Lower leg skin (tissue), 4 donors: ENCODE data around the gene TMEM37. TPM values are rescaled to one million over a fixed set of nuclear protein-coding genes. Genes with fewer than 3 reads are reported as not detected.

Experiments
- DNase-seq, 2 donors: peaks; one replicate each; pipeline ENCODE4 v3.0.0-alpha.2; 2019; ENCODE audit warnings: low spot score in 2 of 2
- H3K4me3 ChIP-seq: fragments of 200-600 bp; sonication (generic); 2 replicates; pipeline ENCODE4 v1.5.1; 2017; ENCODE audit warnings: mild to moderate bottlenecking, low read depth; ENCODE audit not compliant: poor library complexity, severe bottlenecking
- POLR2A ChIP-seq, 2 donors: fragments of 450-650 bp; IDR thresholded peaks; one replicate each; pipeline ENCODE4 v1.6.1; 2016 to 2017; ENCODE audit warnings: antibody characterized with exemption in 2 of 2, mild to moderate bottlenecking in 1 of 2, moderate library complexity in 1 of 2
- WGBS, 2 donors: methylation state at CpG; one replicate each; pipeline ENCODE4 v1.1.5; 2018; 5-methylcytosine and 5-hydroxymethylcytosine counted together
- intact Hi-C: fragments of 100-400 bp; cut with DNase I; formaldehyde crosslinking; loops from one replicate; pipeline ENCODE4 v1.15.0; 2023; ENCODE audit warnings: low total_unique reads
- total RNA-seq, 4 donors: library from RNA; depleted of rRNA; stranded (reverse); fragments of >200 nt; gene quantifications; one replicate each; pipeline ENCODE4 v1.1.0, GENCODE V29; 2016
- TF ChIP-seq, protein P1 (sequence below), 3 donors: fragments of 450-650 bp; IDR thresholded peaks; one replicate each; pipeline ENCODE4 v1.5.1; 2016; ENCODE audit warnings: antibody characterized with exemption in 3 of 3, mild to moderate bottlenecking in 3 of 3, moderate library complexity in 2 of 3

The TMEM37 gene
- total RNA-seq, 4 donors from 2014 or later, result 2.8 to 8.7 (median 6.8) TPM

DNA sequence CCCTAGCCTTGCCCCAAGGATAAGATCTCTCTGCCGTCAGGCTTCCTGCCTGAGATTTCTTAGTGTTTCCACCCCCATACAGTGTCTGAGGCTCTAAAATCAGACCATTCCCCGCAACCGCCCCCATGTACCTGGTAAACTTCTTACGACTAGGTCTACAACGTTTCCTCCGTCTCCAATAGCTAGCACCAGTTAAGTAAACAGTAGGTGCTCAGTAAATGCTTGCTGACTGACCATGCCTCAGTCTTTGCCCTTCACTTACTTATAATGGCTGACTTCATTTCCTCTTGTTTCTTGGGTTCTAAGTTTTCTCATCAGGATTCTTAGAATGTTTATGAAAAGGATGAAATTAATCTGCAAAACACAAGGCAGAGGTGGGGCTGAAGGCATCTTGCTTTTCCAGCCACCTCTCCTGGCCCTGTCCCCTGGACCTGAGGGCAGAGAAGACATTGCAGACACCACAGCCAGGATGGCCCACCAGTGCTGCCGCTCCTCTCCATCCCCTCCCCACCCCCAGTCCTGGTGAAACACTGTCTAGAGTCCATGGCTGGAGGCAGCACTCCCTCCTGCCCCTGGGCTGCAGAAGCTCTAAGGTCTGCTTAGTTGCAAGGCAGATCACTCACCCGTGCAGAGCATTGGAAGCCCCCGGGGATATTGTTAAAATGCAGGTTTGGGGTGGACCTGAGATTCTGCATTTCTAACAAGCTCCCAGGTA is 16.9 kb downstream of the TMEM37 start:
- WGBS, 2 donors, result 83 to 84% methylated on average over 9 of the region's 9 CpGs
- TF ChIP-seq, protein P1, sequence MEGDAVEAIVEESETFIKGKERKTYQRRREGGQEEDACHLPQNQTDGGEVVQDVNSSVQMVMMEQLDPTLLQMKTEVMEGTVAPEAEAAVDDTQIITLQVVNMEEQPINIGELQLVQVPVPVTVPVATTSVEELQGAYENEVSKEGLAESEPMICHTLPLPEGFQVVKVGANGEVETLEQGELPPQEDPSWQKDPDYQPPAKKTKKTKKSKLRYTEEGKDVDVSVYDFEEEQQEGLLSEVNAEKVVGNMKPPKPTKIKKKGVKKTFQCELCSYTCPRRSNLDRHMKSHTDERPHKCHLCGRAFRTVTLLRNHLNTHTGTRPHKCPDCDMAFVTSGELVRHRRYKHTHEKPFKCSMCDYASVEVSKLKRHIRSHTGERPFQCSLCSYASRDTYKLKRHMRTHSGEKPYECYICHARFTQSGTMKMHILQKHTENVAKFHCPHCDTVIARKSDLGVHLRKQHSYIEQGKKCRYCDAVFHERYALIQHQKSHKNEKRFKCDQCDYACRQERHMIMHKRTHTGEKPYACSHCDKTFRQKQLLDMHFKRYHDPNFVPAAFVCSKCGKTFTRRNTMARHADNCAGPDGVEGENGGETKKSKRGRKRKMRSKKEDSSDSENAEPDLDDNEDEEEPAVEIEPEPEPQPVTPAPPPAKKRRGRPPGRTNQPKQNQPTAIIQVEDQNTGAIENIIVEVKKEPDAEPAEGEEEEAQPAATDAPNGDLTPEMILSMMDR (IDR thresholded peaks at IDR 0.05), result no peak
- no peak for TF ChIP-seq POLR2A (IDR thresholded peaks at IDR 0.05)
- DNase-seq, result no peak
- no peak overlapping the region for H3K4me3 ChIP-seq
- intact Hi-C loops, result no loop called here

DNA sequence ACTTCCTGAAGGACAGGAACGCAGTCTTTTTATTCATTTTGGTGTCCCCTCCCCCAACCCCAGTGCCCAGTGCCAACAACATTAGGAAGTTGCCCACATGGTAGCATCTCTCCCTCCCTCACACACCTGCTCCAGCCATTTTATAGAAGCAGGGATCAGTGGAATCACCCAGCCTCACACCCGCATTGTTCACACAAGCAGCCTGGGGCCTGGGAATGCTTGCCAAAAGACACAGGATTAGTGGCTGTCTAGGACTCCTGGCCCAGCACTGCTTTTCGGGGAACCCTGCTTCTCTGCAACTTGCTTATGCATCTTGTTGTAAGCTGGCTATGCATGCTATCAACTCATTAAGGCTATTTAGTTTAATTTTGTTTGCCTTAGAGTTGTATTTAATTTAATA is 17.9 kb downstream of the TMEM37 start:
- TF ChIP-seq, protein P1 (IDR thresholded peaks at IDR 0.05), result no peak
- TF ChIP-seq POLR2A (IDR thresholded peaks at IDR 0.05), result no peak

DNA sequence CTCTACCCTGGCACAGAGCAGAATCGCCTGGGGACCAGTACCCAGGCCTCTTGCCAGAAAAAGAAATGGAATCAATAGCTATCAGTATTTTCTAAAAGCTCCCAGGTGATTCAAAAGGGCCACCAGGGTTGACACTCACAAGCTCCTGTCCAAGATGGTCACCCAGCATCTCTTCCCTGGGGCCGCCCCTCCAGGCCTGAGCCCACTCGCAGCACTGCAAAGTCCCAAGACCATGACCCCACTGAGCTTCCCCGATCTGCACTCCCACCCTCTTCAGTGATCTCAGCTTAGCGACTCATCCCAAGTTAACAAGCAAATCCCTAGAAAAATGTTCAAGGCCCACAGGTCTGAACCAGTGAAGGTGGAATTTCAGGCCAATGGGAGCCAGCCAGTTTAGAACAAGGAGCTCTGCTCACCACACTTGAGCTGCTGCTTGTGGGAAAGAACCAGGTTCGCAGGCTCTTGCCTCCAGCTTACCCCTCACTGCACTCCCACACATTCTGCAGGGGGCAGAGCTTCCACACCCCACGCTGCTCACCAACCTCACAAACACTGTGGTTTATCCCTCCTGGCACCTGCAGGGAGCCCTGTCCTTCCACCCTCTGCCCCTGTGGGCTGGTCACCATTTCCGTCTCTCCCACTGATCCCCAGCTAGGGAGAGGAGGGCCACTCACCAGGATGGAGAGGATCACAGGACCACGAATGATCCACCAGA is 19.8 kb downstream of the TMEM37 start:
- whole genome bisulfite sequencing, 2 donors, result 87 to 92% methylated on average over 9 of the region's 9 CpGs
- no peak overlapping the region for H3K4me3 ChIP-seq
- TF ChIP-seq, protein P1 (IDR thresholded peaks at IDR 0.05), result no peak
- no peak for TF ChIP-seq POLR2A (IDR thresholded peaks at IDR 0.05)
- no peak for DNase-seq
- intact Hi-C loops, result no loop called here

More for the DNA sequence above, 17.9 kb downstream of the TMEM37 start:
- intact Hi-C loops, result no loop called here
- no peak for DNase-seq
- no peak overlapping the region for H3K4me3 ChIP-seq
- WGBS, 2 donors, result 45 to 52% methylated on average over 3 of the region's 3 CpGs

DNA sequence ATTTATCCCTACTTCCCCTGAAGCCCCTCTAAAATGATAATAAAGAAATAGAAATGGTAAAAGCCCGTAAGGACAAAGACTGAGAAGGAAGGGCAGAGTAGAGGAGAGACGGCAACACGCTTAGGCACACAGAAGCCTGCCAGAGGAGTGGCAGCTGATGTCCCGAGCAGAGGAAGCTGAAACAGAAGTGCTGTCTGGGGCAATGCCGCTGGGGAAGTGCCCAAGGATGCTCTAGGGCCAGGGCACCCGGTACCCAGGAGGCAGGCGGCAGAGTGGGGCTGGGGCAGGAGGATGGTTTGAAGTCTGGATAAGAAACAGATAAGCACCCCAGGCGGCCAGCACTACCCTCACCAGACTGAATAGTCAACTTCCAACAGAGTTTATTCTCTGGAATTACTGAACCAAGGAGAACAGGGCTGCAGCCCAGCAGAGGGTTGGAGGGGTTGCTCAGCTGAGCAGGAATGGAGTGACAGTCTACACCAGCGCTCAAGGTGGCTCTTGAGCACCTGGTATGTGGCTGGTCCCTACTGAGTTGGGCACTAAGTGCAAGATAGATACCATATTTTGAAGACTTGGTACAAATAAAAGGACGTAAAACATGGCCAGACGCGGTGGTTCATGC is 22.4 kb downstream of the TMEM37 start:
- DNase-seq, result no peak
- 75 to 79% methylated on average over 12 of the region's 12 CpGs for WGBS, 2 donors
- intact Hi-C loops, result no loop called here
- TF ChIP-seq POLR2A (IDR thresholded peaks at IDR 0.05), result no peak
- TF ChIP-seq, protein P1 (IDR thresholded peaks at IDR 0.05), result no peak
- H3K4me3 ChIP-seq, result no peak overlapping the region

DNA sequence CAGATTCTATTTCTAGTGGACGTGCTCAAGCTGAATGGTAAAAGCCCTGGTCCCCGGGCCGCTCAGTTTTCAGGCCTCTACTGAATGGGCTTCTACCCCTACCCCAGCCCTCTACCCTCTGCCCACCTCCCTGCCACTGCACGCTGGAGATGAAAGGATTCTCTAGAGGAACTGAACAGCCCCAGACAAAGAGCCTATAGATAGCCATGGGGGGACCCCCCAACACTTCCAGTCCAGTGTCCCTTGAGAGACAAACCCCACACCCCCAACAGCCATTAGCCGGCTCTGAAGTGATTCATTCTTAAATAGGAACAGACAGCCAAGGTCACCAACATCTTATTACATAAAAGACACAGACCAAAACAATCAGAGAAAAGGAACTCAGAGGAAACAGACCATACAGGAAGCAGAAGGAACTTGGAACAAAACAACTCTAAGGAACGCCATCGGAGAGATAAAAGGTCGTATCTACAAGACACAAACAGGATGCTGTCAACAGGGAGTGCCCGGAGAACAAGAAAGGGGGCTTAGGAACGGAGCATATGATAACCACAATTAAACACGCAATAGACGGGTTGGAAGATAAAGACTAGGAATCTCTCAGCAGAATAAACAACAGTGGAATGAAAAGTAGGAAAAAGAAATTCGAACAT is 23.5 kb downstream of the TMEM37 start:
- 58 to 62% methylated on average over 13 of the region's 13 CpGs for WGBS, 2 donors
- no peak overlapping the region for H3K4me3 ChIP-seq
- intact Hi-C loops, result no loop called here
- TF ChIP-seq, protein P1 (IDR thresholded peaks at IDR 0.05), result no peak
- TF ChIP-seq POLR2A (IDR thresholded peaks at IDR 0.05), result no peak
- no peak for DNase-seq
